HG02884 (cell line): ENCODE data around the gene FXN.
"Not testable (repeated sequence)": the region's sequence is repeated elsewhere in the genome, so short reads cannot be mapped to it uniquely, and the experiment has no call there.

ENCODE experiments used
- ATAC-seq: cut with Tn5 transposase; IDR thresholded peaks from one replicate; pipeline ENCODE4 v1.9.1; 2021; ENCODE audit warnings: mild to moderate bottlenecking, moderate library complexity; ENCODE audit not compliant: unreplicated experiment

FXN gene

GRCh38 chr9:69065660-69066059 is 30.1 kb downstream of the FXN start:
- no peak for ATAC-seq

- ATAC-seq, result no peak
These were observed 31.4 kb downstream of the FXN start for GRCh38 chr9:69066955-69067354.

- ATAC-seq, result no peak
These were observed 34.6 kb downstream of the FXN start for GRCh38 chr9:69070201-69070600.

- no peak for ATAC-seq
These were observed 35.5 kb downstream of the FXN start for GRCh38 chr9:69071059-69071458.

- no peak for ATAC-seq
These were observed 37.6 kb downstream of the FXN start for GRCh38 chr9:69073103-69073502.

GRCh38 chr9:69074801-69075200 is 39.2 kb downstream of the FXN start:
- ATAC-seq, result no peak

GRCh38 chr9:69076550-69076949 is 41.0 kb downstream of the FXN start:
- no peak for ATAC-seq

GRCh38 chr9:69078069-69078468 is 42.5 kb downstream of the FXN start:
- no peak for ATAC-seq

GRCh38 chr9:69078581-69078980 is 43.0 kb downstream of the FXN start:
- no peak for ATAC-seq

GRCh38 chr9:69079186-69079585 is 43.6 kb downstream of the FXN start:
- ATAC-seq, result no peak

- ATAC-seq, result no peak
These were observed 45.7 kb downstream of the FXN start for GRCh38 chr9:69081261-69081660.

GRCh38 chr9:69083321-69083720 is 47.8 kb downstream of the FXN start:
- no peak for ATAC-seq

GRCh38 chr9:69085569-69086283 is 50.2 kb downstream of the FXN start:
- ATAC-seq, result no peak

GRCh38 chr9:69086312-69086711 is 50.8 kb downstream of the FXN start:
- no peak for ATAC-seq

GRCh38 chr9:69086769-69087168 is 51.2 kb downstream of the FXN start:
- ATAC-seq, result no peak

- ATAC-seq, result no peak
These were observed 53.5 kb downstream of the FXN start for GRCh38 chr9:69089082-69089481.

GRCh38 chr9:69089491-69089890 is 53.9 kb downstream of the FXN start:
- ATAC-seq, result no peak

- ATAC-seq, result no peak
These were observed 54.7 kb downstream of the FXN start for GRCh38 chr9:69090140-69090750.

GRCh38 chr9:69090946-69091345 is 55.4 kb downstream of the FXN start:
- no peak for ATAC-seq

- ATAC-seq, result peak; percentile 73
These were observed 58.0 kb downstream of the FXN start for GRCh38 chr9:69093471-69094103.

GRCh38 chr9:69094361-69095135 is 59.0 kb downstream of the FXN start:
- not testable (repeated sequence) for ATAC-seq

GRCh38 chr9:69097064-69097463 is 61.5 kb downstream of the FXN start:
- ATAC-seq, result no peak
